Measurements from ENCODE around the gene CORO1C.
"Not testable (repeated sequence)": the region's sequence is repeated elsewhere in the genome, so short reads cannot be mapped to it uniquely, and the experiment has no call there.

GRCh38 chr12:108658115-108658514 lies 73.2 kb downstream of the CORO1C start:
- TF ChIP-seq EZH2phosphoT487 (IDR thresholded peaks at IDR 0.05; ENCODE audit: insufficient read depth, low read depth); EZH2 (IDR thresholded peaks at IDR 0.05; ENCODE audit: insufficient read depth, poor library complexity, severe bottlenecking): not testable (repeated sequence)
